IMR-90 (cell line): ENCODE measurements around the gene KHDRBS1. TPM values are rescaled to one million over a fixed set of nuclear protein-coding genes. Genes with fewer than 3 reads are reported as not detected.

Source experiments
- ATAC-seq: fragments of 200-7000 bp; cut with Tn5 transposase; 2 replicates; pipeline ENCODE4 v1.9.1; 2020; ENCODE audit warnings: low read depth, mild to moderate bottlenecking, moderate library complexity
- BruUV-seq: library from RNA; stranded (reverse); fragments of 400-500 nt; replicated peaks from 2 replicates; lab custom pipeline; 2021; lab: Mats Ljungman, UMichigan
- CTCF ChIA-PET: fragments of 300-600 bp; formaldehyde crosslinking; extraction: SDS; loops from one replicate; lab custom pipeline; 2021; ENCODE audit warnings: antibody characterized with exemption; lab: Yijun Ruan, JAX
- POLR2A ChIA-PET: fragments of 300-600 bp; sonication (Branson Sonifier 250); formaldehyde crosslinking; loops from one replicate; lab custom pipeline; 2022; ENCODE audit warnings: antibody characterized with exemption; ENCODE audit not compliant: unreplicated experiment; lab: Charles Lee
- DNase-seq: peaks from one replicate; pipeline ENCODE4 v3.0.0; 2013
- H2AFZ ChIP-seq: replicated peaks from 2 replicates; pipeline ENCODE3; 2013; ENCODE audit warnings: low read length, mild to moderate bottlenecking; ENCODE audit not compliant: poor library complexity
- H2AK5ac ChIP-seq: 2 replicates; pipeline ENCODE4 v1.6.1; 2013; ENCODE audit warnings: low read depth, low read length, inconsistent platforms
- H2AK9ac ChIP-seq: replicated peaks from 2 replicates; pipeline ENCODE3; 2013; ENCODE audit warnings: mild to moderate bottlenecking, low read depth, low read length, moderate library complexity; ENCODE audit not compliant: poor library complexity
- H2BK120ac ChIP-seq: 2 replicates; pipeline ENCODE4 v1.6.1; 2013; ENCODE audit warnings: low read depth, low read length, inconsistent platforms
- H2BK15ac ChIP-seq: 3 replicates; pipeline ENCODE4 v1.6.1; 2013; ENCODE audit warnings: low read depth, low read length, inconsistent platforms
- H2BK20ac ChIP-seq: 2 replicates; pipeline ENCODE4 v1.6.1; 2013; ENCODE audit warnings: low read depth, mild to moderate bottlenecking, inconsistent platforms, low read length, moderate library complexity
- H2BK5ac ChIP-seq: 2 replicates; pipeline ENCODE4 v1.6.1; 2013; ENCODE audit warnings: mild to moderate bottlenecking, low read depth, low read length, inconsistent platforms; ENCODE audit not compliant: poor library complexity, severe bottlenecking
- H3K14ac ChIP-seq: replicated peaks from 2 replicates; pipeline ENCODE4 v1.6.1; 2013; ENCODE audit warnings: low read depth, low read length, inconsistent platforms
- H3K18ac ChIP-seq: 2 replicates; pipeline ENCODE4 v1.6.1; 2013; ENCODE audit warnings: low read depth, low read length, control low read depth
- H3K23ac ChIP-seq: 2 replicates; pipeline ENCODE4 v1.6.1; 2013; ENCODE audit warnings: low read depth, low read length, inconsistent platforms
- H3K27ac ChIP-seq: 2 replicates; pipeline ENCODE4 v1.5.1; 2013; ENCODE audit warnings: mild to moderate bottlenecking, control low read depth, low read length; ENCODE audit not compliant: insufficient read depth
- H3K27me3 ChIP-seq: 2 replicates; pipeline ENCODE4 v1.6.1; 2013; ENCODE audit warnings: low read length; ENCODE audit not compliant: control insufficient read depth, insufficient read depth
- H3K36me3 ChIP-seq: 2 replicates; pipeline ENCODE4 v1.6.1; 2013; ENCODE audit warnings: low read length, mixed read lengths; ENCODE audit not compliant: control insufficient read depth, insufficient read depth
- H3K4ac ChIP-seq: 2 replicates; pipeline ENCODE4 v1.6.1; 2013; ENCODE audit warnings: low read depth, low read length, inconsistent platforms
- H3K4me1 ChIP-seq: 2 replicates; pipeline ENCODE4 v1.6.1; 2013; ENCODE audit warnings: low read length, mixed read lengths; ENCODE audit not compliant: control insufficient read depth, insufficient read depth
- H3K4me2 ChIP-seq: 2 replicates; pipeline ENCODE4 v1.6.1; 2013; ENCODE audit warnings: low read depth, mild to moderate bottlenecking, control low read depth, low read length, moderate library complexity
- H3K4me3 ChIP-seq: 2 replicates; pipeline ENCODE4 v1.5.1; 2013; ENCODE audit warnings: low read depth, mild to moderate bottlenecking, control low read depth, low read length, moderate library complexity; ENCODE audit not compliant: insufficient read depth
- H3K56ac ChIP-seq: 2 replicates; pipeline ENCODE4 v1.6.1; 2013; ENCODE audit warnings: low read length, inconsistent platforms; ENCODE audit not compliant: insufficient read depth; ENCODE audit errors: extremely low read depth
- H3K79me1 ChIP-seq, 2 experiments: 2 replicates each; pipeline ENCODE4 v1.6.1; 2013; ENCODE audit warnings: low read length in 2 of 2, inconsistent platforms in 1 of 2, low read depth in 1 of 2
- H3K9ac ChIP-seq: 2 replicates; pipeline ENCODE4 v1.6.1; 2013; ENCODE audit warnings: low read depth, low read length, control low read depth
- H3K9me1 ChIP-seq: 2 replicates; pipeline ENCODE4 v1.6.1; 2013; ENCODE audit warnings: low read length, inconsistent platforms; ENCODE audit not compliant: insufficient read depth
- H3K9me3 ChIP-seq: 2 replicates; pipeline ENCODE4 v1.6.1; 2013; ENCODE audit warnings: low read length; ENCODE audit not compliant: control insufficient read depth, insufficient read depth
- H4K20me1 ChIP-seq: 2 replicates; pipeline ENCODE4 v1.6.1; 2013; ENCODE audit warnings: low read length, inconsistent platforms; ENCODE audit not compliant: insufficient read depth
- H4K5ac ChIP-seq: 2 replicates; pipeline ENCODE4 v1.6.1; 2013; ENCODE audit warnings: mild to moderate bottlenecking, low read depth, low read length, control low read depth
- H4K8ac ChIP-seq, 2 experiments: 2 replicates each; pipeline ENCODE4 v1.6.1; 2013; ENCODE audit warnings: low read depth in 2 of 2, low read length in 2 of 2, control low read depth in 1 of 2, inconsistent platforms in 1 of 2
- H4K91ac ChIP-seq: 2 replicates; pipeline ENCODE4 v1.6.1; 2013; ENCODE audit warnings: low read depth, low read length, inconsistent platforms; ENCODE audit not compliant: insufficient read depth
- BHLHE40 ChIP-seq: fragments of 150-350 bp; IDR thresholded peaks from 2 replicates; pipeline ENCODE4 v1.6.1; 2016; ENCODE audit warnings: mild to moderate bottlenecking, low read depth, low read length
- FOS ChIP-seq: fragments of 150-350 bp; IDR thresholded peaks from 2 replicates; pipeline ENCODE4 v1.6.1; 2016; ENCODE audit warnings: low read depth, low read length
- MAFK ChIP-seq: IDR thresholded peaks from 2 replicates; pipeline ENCODE4 v1.6.1; 2012; ENCODE audit warnings: low read depth, low read length, improper control_type of control experiment
- MAZ ChIP-seq: IDR thresholded peaks from 2 replicates; pipeline ENCODE4 v1.6.1; 2012; ENCODE audit warnings: low read depth, mild to moderate bottlenecking, low read length, improper control_type of control experiment, moderate library complexity, borderline replicate concordance
- MXI1 ChIP-seq: IDR thresholded peaks from 2 replicates; pipeline ENCODE4 v1.6.1; 2012; ENCODE audit warnings: low read depth, mild to moderate bottlenecking, low read length, moderate library complexity, borderline replicate concordance
- NFE2L2 ChIP-seq: fragments of 150-350 bp; IDR thresholded peaks from 2 replicates; pipeline ENCODE4 v1.6.1; 2016; ENCODE audit warnings: low read depth, mild to moderate bottlenecking, low read length
- POLR2A ChIP-seq: IDR thresholded peaks from 2 replicates; pipeline ENCODE4 v1.6.1; 2012; ENCODE audit warnings: mild to moderate bottlenecking, low read depth, low read length
- RFX5 ChIP-seq: IDR thresholded peaks from 2 replicates; pipeline ENCODE4 v1.8.0; 2012; ENCODE audit warnings: low read depth, mild to moderate bottlenecking, low read length, moderate library complexity
- SMC3 ChIP-seq: fragments of 150-350 bp; IDR thresholded peaks from 2 replicates; pipeline ENCODE4 v1.6.1; 2016; ENCODE audit warnings: low read depth, mild to moderate bottlenecking, antibody characterized with exemption, low read length, moderate library complexity
- USF2 ChIP-seq: fragments of 150-350 bp; IDR thresholded peaks from 2 replicates; pipeline ENCODE4 v1.6.1; 2017; ENCODE audit warnings: mild to moderate bottlenecking, antibody characterized with exemption, low read length, low read depth
- WGBS, 2 experiments: methylation state at CpG; one replicate each; pipeline versions ENCODE4 v1.1.5 to v1.1.7; 2013; ENCODE audit warnings: missing lambda C conversion rate in 2 of 2; ENCODE audit not compliant: insufficient read length in 1 of 2; ENCODE audit errors: extremely low coverage in 2 of 2; 5-methylcytosine and 5-hydroxymethylcytosine counted together
- dilution Hi-C: fragments of 300-500 bp; cut with HindIII; formaldehyde crosslinking; loops from one replicate; pipeline ENCODE4 v1.14.3; 2018; ENCODE audit warnings: low sequenced_read_pairs; ENCODE audit not compliant: unreplicated experiment
- in situ Hi-C: fragments of 300-500 bp; cut with MboI; formaldehyde crosslinking; loops from 3 replicates; pipeline ENCODE4 v1.14.3; 2019; ENCODE audit warnings: low sequenced_read_pairs, inconsistent platforms, mixed read lengths
- intact Hi-C: fragments of 100-400 bp; cut with micrococcal nuclease; formaldehyde crosslinking; loops from 2 replicates; pipeline ENCODE4 v1.10.0; 2022
- polyA plus RNA-seq, 3 experiments: library from polyadenylated mRNA; depleted of rRNA; stranded (reverse); fragments of >200 nt; gene quantifications; 2 replicates each; pipeline ENCODE4 v1.2.3, GENCODE V29; 2012; ENCODE audit warnings: low replicate concordance in 1 of 3
- total RNA-seq: library from RNA; depleted of rRNA; stranded (reverse); fragments of >200 nt; gene quantifications from 2 replicates; pipeline ENCODE4 v1.2.3, GENCODE V29; 2012

Gene KHDRBS1
- total and polyA plus RNA-seq, 2 of the 4 experiments (the other 2 are of a cell fraction) = 33.7 to 67.6 TPM

GRCh38 chr1:32055416-32055815 lies 41.7 kb downstream of the KHDRBS1 start:
- Histone ChIP-seq H3K4me2 (no peak overlapping the region), H3K4me3 (no peak overlapping the region), H3K14ac (no peak overlapping the region), H3K18ac (no peak overlapping the region), H3K23ac (no peak overlapping the region), H3K27ac (no peak overlapping the region), H3K4ac (no peak overlapping the region), H2BK120ac (no peak overlapping the region), H3K79me1 (peaks cover 48 to 86% of the 10 kb centered on the region in 2 experiments), H2BK15ac (no peak overlapping the region), H3K27me3 (no peaks in the 10 kb centered on the region), H3K36me3 (peaks cover 61% of the 10 kb centered on the region), H3K9me3 (no peaks in the 10 kb centered on the region), H2AK9ac (no peak overlapping the region), H2AFZ (no peak overlapping the region), H2AK5ac (no peak overlapping the region), H2BK5ac (no peak overlapping the region), H3K4me1 (no peaks in the 10 kb centered on the region; the same call in 1 of the 2 replicates), H3K9me1 (peaks cover 15% of the 10 kb centered on the region), H3K56ac (no peak overlapping the region), H4K20me1 (peaks cover 43% of the 10 kb centered on the region), H3K9ac (no peak overlapping the region), H4K91ac (no peak overlapping the region), H4K5ac (no peak overlapping the region), H2BK20ac (no peak overlapping the region), H4K8ac (no peak overlapping the region)
- TF ChIP-seq NFE2L2 = no peak
- TF ChIP-seq MXI1 = no peak
- no peak for TF ChIP-seq MAFK
- TF ChIP-seq BHLHE40 = no peak
- no peak for TF ChIP-seq MAZ
- TF ChIP-seq USF2 = no peak
- TF ChIP-seq SMC3 = no peak
- no peak for TF ChIP-seq RFX5
- no peak for TF ChIP-seq FOS
- TF ChIP-seq POLR2A = no peak
- in situ Hi-C loops = no loop called here
- dilution Hi-C loops = no loop called here
- 100% methylated on average over 2 of the region's 5 CpGs; no CpG with 5 or more reads in 1 of the 2 experiments for WGBS, 2 experiments
- intact Hi-C loops = no loop called here
- ChIA-PET POLR2A (no interaction called here), CTCF (no interaction called here)
- ATAC-seq (no peak), DNase-seq (no peak)
- BruUV-seq = no TSS peak
